HCT116 (cell line): ENCODE results near the gene MYO1G. TPM values are rescaled to one million over a fixed set of nuclear protein-coding genes. Genes with fewer than 3 reads are reported as not detected.

Source experiments
- ATAC-seq: fragments of 200-7000 bp; cut with Tn5 transposase; 2 replicates; pipeline ENCODE4 v1.9.1; 2020; ENCODE audit warnings: mild to moderate bottlenecking, moderate library complexity
- BruUV-seq: library from RNA; stranded (reverse); fragments of 400-500 nt; replicated peaks from 2 replicates; lab custom pipeline; 2021; lab: Mats Ljungman, UMichigan
- CTCF ChIA-PET: fragments of 300-600 bp; sonication (Branson Sonifier 250); formaldehyde crosslinking; loops from one replicate; lab custom pipeline; 2021; ENCODE audit warnings: antibody characterized with exemption; lab: Charles Lee
- POLR2A ChIA-PET: fragments of 300-600, 350-600 bp; sonication (Branson Sonifier 250); formaldehyde crosslinking; loops from one replicate; lab custom pipeline; 2021; ENCODE audit warnings: antibody characterized with exemption; lab: Charles Lee
- RAD21 ChIA-PET, 2 experiments: fragments of 300-600 bp; sonication (Branson Sonifier 250); formaldehyde crosslinking; loops; one replicate each; lab custom pipeline; 2023; ENCODE audit warnings: low total read pairs in 2 of 2; ENCODE audit not compliant: uncharacterized antibody in 2 of 2, unreplicated experiment in 2 of 2, low non-redundant PET in 1 of 2; lab: Charles Lee
- DNase-seq: peaks from one replicate; pipeline ENCODE4 v3.0.0-alpha.2; 2010; ENCODE audit warnings: low read depth, low spot score
- H2AFZ ChIP-seq: fragments of 200-600 bp; shearing (Covaris generic), sonication (generic); 2 replicates; pipeline ENCODE4 v1.6.1; 2017; ENCODE audit warnings: low read depth, mixed run types, mixed read lengths, antibody characterized with exemption, low read length; ENCODE audit not compliant: poor library complexity, severe bottlenecking
- H3K27ac ChIP-seq: 2 replicates; pipeline ENCODE4 v1.5.1; 2012; ENCODE audit warnings: low read depth, low read length
- H3K27me3 ChIP-seq: fragments of 200-600 bp; sonication (generic); 2 replicates; pipeline ENCODE4 v1.6.1; 2016; ENCODE audit warnings: mixed run types, low read length, mixed read lengths; ENCODE audit not compliant: insufficient read depth
- H3K36me3 ChIP-seq, 2 experiments: fragments of 200-500 bp in 1 of 2; fragments of 200-600 bp in 1 of 2; sonication (Bioruptor generic) in 1 of 2; sonication (generic) in 1 of 2; 2 replicates each; pipeline versions ENCODE4 v1.5.1 to v1.6.1; 2014 to 2016; ENCODE audit warnings: low read length in 2 of 2, inconsistent platforms in 1 of 2, mixed read lengths in 1 of 2, mixed run types in 1 of 2; ENCODE audit not compliant: insufficient read depth in 2 of 2, control insufficient read depth in 1 of 2
- H3K4me1 ChIP-seq, 2 experiments: fragments of 200-600 bp in 1 of 2; sonication (generic) in 1 of 2; 2 replicates each; pipeline versions ENCODE4 v1.5.1 to v1.6.1; 2012 to 2017; ENCODE audit warnings: low read length in 2 of 2, inconsistent platforms in 1 of 2, mild to moderate bottlenecking in 1 of 2, mixed read lengths in 1 of 2, mixed run types in 1 of 2, moderate library complexity in 1 of 2; ENCODE audit not compliant: insufficient read depth in 2 of 2, control insufficient read depth in 1 of 2
- H3K4me2 ChIP-seq: fragments of 200-600 bp; sonication (generic); 2 replicates; pipeline ENCODE4 v1.6.1; 2017; ENCODE audit warnings: mixed run types, low read length, mixed read lengths
- H3K4me3 ChIP-seq, 2 experiments: fragments of 200-600 bp in 1 of 2; sonication (generic) in 1 of 2; replicated peaks in 1 of 2; 2 replicates each; pipeline ENCODE4 v1.5.1; 2011 to 2016; ENCODE audit warnings: low read length in 2 of 2, control low read depth in 1 of 2, low read depth in 1 of 2, mild to moderate bottlenecking in 1 of 2, mixed read lengths in 1 of 2, mixed run types in 1 of 2
- H3K79me2 ChIP-seq: fragments of 200-600 bp; sonication (generic); 2 replicates; pipeline ENCODE4 v1.6.1; 2017; ENCODE audit warnings: mild to moderate bottlenecking, mixed run types, low read length, moderate library complexity, mixed read lengths; ENCODE audit not compliant: insufficient read depth
- H3K9ac ChIP-seq: fragments of 200-600 bp; sonication (generic); 2 replicates; pipeline ENCODE4 v1.6.1; 2016; ENCODE audit warnings: low read length, mixed read lengths
- H3K9me2 ChIP-seq: fragments of 200-600 bp; sonication (generic), shearing (Covaris generic); 2 replicates; pipeline ENCODE4 v1.6.1; 2017; ENCODE audit warnings: mixed run types, mild to moderate bottlenecking, moderate library complexity; ENCODE audit not compliant: insufficient read depth
- H3K9me3 ChIP-seq, 2 experiments: fragments of 200-500 bp in 1 of 2; fragments of 200-600 bp in 1 of 2; sonication (Bioruptor generic) in 1 of 2; sonication (generic) in 1 of 2; 2 replicates each; pipeline ENCODE4 v1.6.1; 2014 to 2017; ENCODE audit warnings: low read length in 2 of 2, mixed read lengths in 2 of 2, inconsistent platforms in 1 of 2, low read depth in 1 of 2, mild to moderate bottlenecking in 1 of 2, mixed run types in 1 of 2, moderate library complexity in 1 of 2; ENCODE audit not compliant: control insufficient read depth in 1 of 2, insufficient read depth in 1 of 2
- H4K20me1 ChIP-seq: fragments of 200-600 bp; sonication (generic), shearing (Covaris generic); 2 replicates; pipeline ENCODE4 v1.6.1; 2017; ENCODE audit warnings: mixed run types, mild to moderate bottlenecking, moderate library complexity; ENCODE audit not compliant: insufficient read depth
- EZH2 ChIP-seq: fragments of 200-600 bp; sonication (generic); IDR thresholded peaks from 2 replicates; pipeline ENCODE4 v1.6.1; 2017; ENCODE audit warnings: antibody characterized with exemption, mixed run types
- MAX ChIP-seq: IDR thresholded peaks from 2 replicates; pipeline ENCODE4 v1.6.1; 2012
- intact Hi-C: fragments of 100-400 bp; cut with micrococcal nuclease; formaldehyde crosslinking; loops from 2 replicates; pipeline ENCODE4 v1.10.0; 2022
- total RNA-seq: library from RNA; stranded (reverse); gene quantifications from one replicate; pipeline ENCODE4 v1.2.1, GENCODE V29; 2021; ENCODE audit not compliant: unreplicated experiment

Gene MYO1G
- total RNA-seq, 1 experiment from 2014 or later, result 0.74 TPM

DNA sequence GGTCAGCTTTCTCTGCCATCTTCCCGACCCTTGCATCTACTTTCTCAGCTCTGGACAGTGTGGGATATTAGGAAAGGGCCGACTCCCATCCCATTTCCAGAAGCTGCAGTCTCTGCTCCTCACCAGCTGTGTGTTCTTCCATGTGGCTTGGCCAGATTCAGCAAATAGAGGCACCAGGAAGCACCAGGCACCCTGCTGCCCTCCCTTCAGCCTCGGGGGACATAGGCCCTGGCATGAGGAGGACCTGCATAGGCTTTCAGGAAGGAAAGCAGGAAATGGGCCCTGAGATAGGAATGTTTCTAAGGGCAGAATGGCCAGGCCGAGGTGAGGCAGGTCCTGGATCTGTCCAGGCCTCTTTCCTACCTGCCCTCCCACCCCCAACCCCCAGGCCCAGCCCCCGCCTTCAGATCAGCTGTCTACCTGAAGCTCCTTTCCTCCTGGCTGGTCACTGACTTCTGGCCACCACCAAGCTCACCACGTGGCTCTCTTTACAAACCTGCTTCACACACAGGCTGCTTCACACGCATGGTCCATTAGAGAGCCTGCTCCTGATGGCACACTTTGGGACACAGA lies 66.0 kb downstream of the MYO1G start:
- Histone ChIP-seq H2AFZ (peak overlapping the region; percentile 93), H3K4me1 (peaks cover 6 to 15% of the 10 kb centered on the region in 2 experiments), H3K27me3 (no peaks in the 10 kb centered on the region), H4K20me1 (no peaks in the 10 kb centered on the region), H3K9ac (no peak overlapping the region), H3K9me3 (no peaks in the 10 kb centered on the region), H3K9me2 (no peaks in the 10 kb centered on the region), H3K4me3 (no peak overlapping the region), H3K27ac (no peak overlapping the region), H3K36me3 (no peaks in the 10 kb centered on the region), H3K79me2 (no peaks in the 10 kb centered on the region), H3K4me2 (peak overlapping the region; percentile 43; the same call in 1 of the 2 replicates)
- ChIA-PET CTCF (interaction anchor here (1.1 kb wide), 1 partner anchor 13 kb away, joined by 4 read pairs; no protein-coding TSS in a partner anchor), RAD21 (interaction anchor here in 1 of 2 experiments (0.9 kb wide), 1 partner anchor 223 kb away, joined by 3 read pairs; no protein-coding TSS in a partner anchor), POLR2A (interaction anchor here (0.6 kb wide), 2 partner anchors 55 to 347 kb away, joined by 4 read pairs; no protein-coding TSS in a partner anchor)
- BruUV-seq, result no TSS peak
- TF ChIP-seq EZH2 (no peak), MAX (peak; percentile 62)
- DNase-seq, result no peak
- intact Hi-C loops, result no loop called here
- ATAC-seq, result peak; percentile 61

Other genes starting within 250 kb of the MYO1G start
- 91.3 TPM for gene ZMIZ2, start 230.2 kb downstream of the MYO1G start, total RNA-seq
- gene PPIA, start 182.3 kb downstream of the MYO1G start, total RNA-seq, result 2,836 TPM
- gene H2AZ2, start 130.9 kb downstream of the MYO1G start, total RNA-seq, result 226 TPM
- 13.2 TPM for gene PURB, start 93.5 kb downstream of the MYO1G start, total RNA-seq
- gene CCM2, start 21.2 kb upstream of the MYO1G start, total RNA-seq, result 34.4 TPM
- gene NACAD, start 110.0 kb upstream of the MYO1G start, total RNA-seq, result 0.05 TPM
- gene TBRG4, start 132.7 kb upstream of the MYO1G start, total RNA-seq, result 136 TPM
- gene RAMP3, start 178.8 kb upstream of the MYO1G start, total RNA-seq, result not detected